H1 (cell line): ENCODE results near the gene F11R. TPM values are rescaled to one million over a fixed set of nuclear protein-coding genes. Genes with fewer than 3 reads are reported as not detected.

Source experiments
- CTCF ChIA-PET: fragments of 300-600 bp; sonication (Branson Sonifier 250); formaldehyde crosslinking; loops from one replicate; lab custom pipeline; 2021; ENCODE audit not compliant: partially characterized antibody; lab: Charles Lee
- POLR2A ChIA-PET: fragments of 300-600 bp; sonication (Branson Sonifier 250); formaldehyde crosslinking; loops from one replicate; lab custom pipeline; 2021; ENCODE audit warnings: inconsistent platforms; ENCODE audit not compliant: partially characterized antibody; lab: Charles Lee
- DNase-seq, 2 experiments: peaks; one replicate each; pipeline versions ENCODE4 v3.0.0 to v3.0.0-alpha.2; 2010 to 2022; ENCODE audit warnings: low spot score in 2 of 2, low read depth in 1 of 2, mixed read lengths in 1 of 2
- FAIRE-seq: peaks from 2 replicates; lab custom pipeline; 2011; peaks lifted over from hg19 to GRCh38; lab: Jason Lieb, UNC
- H2AFZ ChIP-seq: 2 replicates; pipeline ENCODE4 v1.8.1; 2012; ENCODE audit warnings: low read length, inconsistent platforms
- H2AK5ac ChIP-seq: 2 replicates; pipeline ENCODE4 v1.6.1; 2013; ENCODE audit warnings: low read depth, low read length
- H2BK120ac ChIP-seq: replicated peaks from 2 replicates; pipeline ENCODE3; 2013; ENCODE audit warnings: low read depth, low read length, inconsistent platforms
- H2BK12ac ChIP-seq: 2 replicates; pipeline ENCODE4 v1.6.1; 2013; ENCODE audit warnings: low read depth, low read length
- H2BK15ac ChIP-seq: 2 replicates; pipeline ENCODE4 v1.6.1; 2013; ENCODE audit warnings: low read length
- H2BK20ac ChIP-seq: 2 replicates; pipeline ENCODE4 v1.6.1; 2013; ENCODE audit warnings: low read length
- H2BK5ac ChIP-seq: 2 replicates; pipeline ENCODE4 v1.6.1; 2013; ENCODE audit warnings: low read depth, low read length
- H3K14ac ChIP-seq: 2 replicates; pipeline ENCODE4 v1.6.1; 2013; ENCODE audit warnings: inconsistent platforms; ENCODE audit not compliant: insufficient read length
- H3K18ac ChIP-seq: 2 replicates; pipeline ENCODE4 v1.6.1; 2013; ENCODE audit warnings: low read length; ENCODE audit errors: extremely low read depth
- H3K23ac ChIP-seq: 2 replicates; pipeline ENCODE4 v1.6.1; 2013; ENCODE audit warnings: inconsistent platforms; ENCODE audit not compliant: insufficient read length
- H3K23me2 ChIP-seq: 2 replicates; pipeline ENCODE4 v1.6.1; 2013; ENCODE audit warnings: low read depth, low read length
- H3K27ac ChIP-seq: 2 replicates; pipeline ENCODE4 v1.6.1; 2011; ENCODE audit warnings: low read depth, low read length, inconsistent platforms
- H3K27me3 ChIP-seq, 4 experiments: replicated peaks in 1 of 4; 1 replicate in 1 of 4; 2 replicates in 3 of 4; pipeline versions ENCODE4 v1.6.1 to v1.8.1; 2011 to 2013; ENCODE audit warnings: low read length in 3 of 4, mild to moderate bottlenecking in 3 of 4, inconsistent platforms in 2 of 4, mixed read lengths in 2 of 4, moderate library complexity in 1 of 4; ENCODE audit not compliant: control insufficient read depth in 3 of 4, insufficient read depth in 3 of 4; ENCODE audit errors: extremely low read depth in 1 of 4
- H3K36me3 ChIP-seq, 4 experiments: 2 replicates each; pipeline versions ENCODE4 v1.6.1 to v1.8.1; 2011 to 2013; ENCODE audit warnings: mild to moderate bottlenecking in 4 of 4, low read length in 3 of 4, moderate library complexity in 2 of 4, control low read depth in 1 of 4, inconsistent platforms in 1 of 4; ENCODE audit not compliant: insufficient read depth in 4 of 4, control insufficient read depth in 2 of 4
- H3K4ac ChIP-seq: replicated peaks from 2 replicates; pipeline ENCODE3; 2013; ENCODE audit warnings: low read length, low read depth, mixed read lengths, inconsistent platforms; ENCODE audit not compliant: insufficient read length
- H3K4me1 ChIP-seq, 4 experiments: replicated peaks in 1 of 4; 1 replicate in 1 of 4; 2 replicates in 3 of 4; pipeline versions ENCODE4 v1.6.1 to v1.8.1; 2011 to 2013; ENCODE audit warnings: low read length in 3 of 4, inconsistent platforms in 2 of 4, mixed read lengths in 1 of 4; ENCODE audit not compliant: insufficient read depth in 4 of 4, control insufficient read depth in 3 of 4
- H3K4me2 ChIP-seq, 2 experiments: 2 replicates each; pipeline versions ENCODE4 v1.6.1 to v1.8.1; 2011 to 2013; ENCODE audit warnings: low read depth in 2 of 2, low read length in 2 of 2, control low read depth in 1 of 2, inconsistent platforms in 1 of 2, mild to moderate bottlenecking in 1 of 2; ENCODE audit not compliant: insufficient read depth in 1 of 2
- H3K4me3 ChIP-seq, 4 experiments: fragments of 200-600, 300-600 bp in 1 of 4; sonication (generic), shearing (Covaris generic), sonication (Bioruptor Twin) in 1 of 4; 2 replicates each; pipeline versions ENCODE4 v1.5.1 to v1.8.1; 2011 to 2016; ENCODE audit warnings: low read length in 4 of 4, low read depth in 3 of 4, control low read depth in 2 of 4, inconsistent platforms in 2 of 4, mild to moderate bottlenecking in 2 of 4, mixed read lengths in 1 of 4, moderate library complexity in 1 of 4; ENCODE audit not compliant: insufficient read depth in 2 of 4; ENCODE audit errors: extremely low read depth in 1 of 4
- H3K56ac ChIP-seq: replicated peaks from 2 replicates; pipeline ENCODE3; 2013; ENCODE audit warnings: low read depth, mild to moderate bottlenecking, mixed read lengths, low read length, inconsistent platforms; ENCODE audit not compliant: insufficient read length
- H3K79me1 ChIP-seq: 2 replicates; pipeline ENCODE4 v1.6.1; 2013; ENCODE audit warnings: low read depth, low read length, control low read depth
- H3K79me2 ChIP-seq, 2 experiments: 2 replicates each; pipeline versions ENCODE4 v1.6.1 to v1.8.1; 2012 to 2013; ENCODE audit warnings: low read length in 2 of 2, mild to moderate bottlenecking in 2 of 2, inconsistent platforms in 1 of 2; ENCODE audit not compliant: insufficient read depth in 2 of 2, control insufficient read depth in 1 of 2
- H3K9ac ChIP-seq, 4 experiments: replicated peaks in 1 of 4; 1 replicate in 1 of 4; 2 replicates in 3 of 4; pipeline versions ENCODE4 v1.6.1 to v1.8.1; 2011 to 2013; ENCODE audit warnings: low read depth in 3 of 4, low read length in 3 of 4, control low read depth in 2 of 4, mild to moderate bottlenecking in 2 of 4, moderate library complexity in 2 of 4, inconsistent platforms in 1 of 4; ENCODE audit errors: extremely low read depth in 1 of 4
- H3K9me3 ChIP-seq, 2 experiments: 2 replicates each; pipeline versions ENCODE4 v1.6.1 to v1.8.1; 2012 to 2013; ENCODE audit warnings: mild to moderate bottlenecking in 2 of 2, moderate library complexity in 2 of 2, control low read depth in 1 of 2, inconsistent platforms in 1 of 2, low read depth in 1 of 2, low read length in 1 of 2, mixed read lengths in 1 of 2; ENCODE audit not compliant: insufficient read depth in 2 of 2
- H4K20me1 ChIP-seq, 2 experiments: replicated peaks in 1 of 2; 2 replicates each; pipeline versions ENCODE3 to v1.8.1; 2011 to 2013; ENCODE audit warnings: inconsistent platforms in 2 of 2, low read length in 2 of 2, mild to moderate bottlenecking in 1 of 2; ENCODE audit not compliant: insufficient read depth in 2 of 2, control insufficient read depth in 1 of 2
- H4K5ac ChIP-seq: 2 replicates; pipeline ENCODE4 v1.6.1; 2013; ENCODE audit warnings: low read length, low read depth, mixed read lengths, inconsistent platforms; ENCODE audit not compliant: insufficient read length
- H4K8ac ChIP-seq: 2 replicates; pipeline ENCODE4 v1.8.0; 2013; ENCODE audit warnings: mild to moderate bottlenecking, moderate library complexity, low read length, inconsistent platforms; ENCODE audit not compliant: insufficient read depth; ENCODE audit errors: extremely low read depth
- H4K91ac ChIP-seq: replicated peaks from 2 replicates; pipeline ENCODE3; 2013; ENCODE audit warnings: low read length, mixed read lengths, inconsistent platforms; ENCODE audit not compliant: insufficient read length
- CBX8 ChIP-seq: fragments of 300-800, 300-1000 bp; sonication (generic); IDR thresholded peaks from 2 replicates; pipeline ENCODE4 v1.7.1; 2016; ENCODE audit warnings: low read depth, low read length, borderline replicate concordance
- RBBP5 ChIP-seq: IDR thresholded peaks from 2 replicates; pipeline ENCODE4 v1.7.1; 2012; ENCODE audit warnings: low read depth, mild to moderate bottlenecking, inconsistent platforms, low read length, moderate library complexity, borderline replicate concordance
- SIN3A ChIP-seq, 2 experiments: IDR thresholded peaks in 1 of 2; conservative IDR thresholded peaks in 1 of 2; 2 replicates each; pipeline ENCODE4 v1.6.1; 2011 to 2012; ENCODE audit warnings: low read length in 2 of 2, improper control_type of control experiment in 1 of 2, low read depth in 1 of 2, mild to moderate bottlenecking in 1 of 2
- WGBS, 2 experiments: shearing (Covaris generic) in 1 of 2; methylation state at CpG; one replicate each; pipeline versions ENCODE4 v1.1.6 to v1.1.7; 2013 to 2015; ENCODE audit warnings: low lambda C conversion rate in 2 of 2, mixed read lengths in 2 of 2, inconsistent platforms in 1 of 2, low coverage in 1 of 2, missing lambda C conversion rate in 1 of 2; ENCODE audit not compliant: insufficient replicate concordance in 2 of 2, insufficient coverage in 1 of 2, insufficient read length in 1 of 2; ENCODE audit errors: extremely low coverage in 1 of 2, missing lambda C conversion rate in 1 of 2; 5-methylcytosine and 5-hydroxymethylcytosine counted together
- polyA plus RNA-seq, 7 experiments: library from polyadenylated mRNA; depleted of rRNA in 3 of 7; stranded (reverse) in 5 of 7; unstranded in 2 of 7; fragments of >200 nt in 5 of 7; fragments of 200-250 nt in 2 of 7; gene quantifications; 1 replicate in 5 of 7; 2 replicates in 1 of 7; 4 replicates in 1 of 7; pipeline versions ENCODE4 v1.2.1 to v1.2.3, GENCODE V29; 2011 to 2013; ENCODE audit warnings: missing spikeins in 2 of 7, mixed read lengths in 2 of 7
- total RNA-seq: library from RNA; stranded (reverse); fragmentation: NEBNext Ultra II Directional; extraction: Animal tissue kit (Norgen Biotek cat#: 25700); gene quantifications from 2 replicates; pipeline ENCODE4 v1.2.1, GENCODE V29; 2021

The F11R gene
- total and polyA plus RNA-seq, 2 of the 8 experiments (the other 6 are each of a cell fraction or from before 2014, with no cell fraction given) = 159 to 200 TPM

DNA sequence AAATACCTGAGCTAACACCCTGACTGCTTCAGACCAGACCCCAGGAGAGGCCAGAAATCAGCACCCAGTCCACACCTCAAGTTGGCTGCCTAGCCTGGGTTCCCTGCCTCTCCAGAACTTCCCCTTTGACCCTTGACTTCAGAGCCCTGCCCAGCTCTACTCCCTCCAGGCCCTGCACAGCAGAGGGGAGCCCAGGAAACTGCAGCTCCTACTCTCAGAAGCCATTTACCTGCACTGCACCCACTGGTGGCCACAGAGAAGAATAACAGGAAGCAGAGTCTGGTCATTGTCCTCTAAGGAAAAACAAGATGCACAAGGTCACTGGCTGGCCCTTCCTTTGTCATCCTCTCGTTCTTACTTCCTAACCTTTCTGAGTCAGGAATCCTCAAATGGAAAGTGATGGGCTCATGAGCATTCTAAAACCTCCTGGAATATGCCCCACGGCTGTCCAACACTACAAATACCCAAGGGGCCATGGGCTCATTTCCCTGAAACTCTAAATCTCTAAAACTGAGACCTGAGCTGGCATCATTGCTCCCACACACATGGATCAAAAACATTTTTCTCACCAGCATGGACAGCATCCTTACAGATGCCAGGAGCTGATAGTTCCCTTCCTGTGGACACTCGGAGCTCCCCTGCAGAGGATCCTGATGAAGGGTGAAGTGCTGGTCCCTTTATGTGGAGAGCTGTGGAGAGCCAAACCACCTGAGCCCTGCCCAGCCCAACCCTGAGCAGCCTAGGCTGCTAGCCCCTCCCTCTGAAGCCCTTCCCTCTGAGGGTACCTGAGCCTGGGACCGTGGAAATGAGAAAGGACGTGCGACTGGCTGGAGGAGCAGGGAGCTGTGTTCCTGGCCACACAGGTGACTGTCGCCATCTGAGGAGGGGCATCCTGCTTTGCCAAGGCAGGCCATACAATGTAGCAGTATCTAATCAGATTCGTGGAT lies 66.5 kb downstream of the F11R start, which contains the start of gene ITLN2:
ITLN2 (minus strand) TSS at position 652 of the 947 bp plus-strand sequence; CDS start at position 584, 68 bp downstream.
- Histone ChIP-seq H2AK5ac (0 out of 2 replicates have a peak within 1 kb of the TSS, but pooled peaks have one; percentile 25), H3K23ac (no peak within 1 kb of the TSS), H2BK20ac (peak within 1 kb of the TSS; percentile 94), H3K14ac (no peak within 1 kb of the TSS), H2AFZ (peak within 1 kb of the TSS; percentile 83), H3K79me2 (no peaks in the 10 kb centered on the region), H2BK120ac (peak within 1 kb of the TSS; percentile 70), H3K36me3 (no peaks in the 10 kb centered on the region), H3K79me1 (no peaks in the 10 kb centered on the region), H4K20me1 (no peaks in the 10 kb centered on the region), H3K27ac (peak within 1 kb of the TSS; percentile 17; the same call in 1 of the 2 replicates), H3K4me1 (peaks cover 0 to 9% (median 3%) of the 10 kb centered on the region in 4 experiments; a peak in 6 of 7 replicates), H4K5ac (peak within 1 kb of the TSS; percentile 45), H3K27me3 (no peaks in the 10 kb centered on the region), H2BK5ac (peak within 1 kb of the TSS; percentile 76; the same call in 1 of the 2 replicates), H3K4me2 (peak within 1 kb of the TSS in 1 of 2 experiments; percentile 31; a peak in 2 of 4 replicates), H3K56ac (no peak within 1 kb of the TSS), H4K8ac (peak within 1 kb of the TSS; percentile 81; the same call in 1 of the 2 replicates), H3K9ac (no peak within 1 kb of the TSS), H2BK12ac (peak within 1 kb of the TSS; percentile 94; the same call in 1 of the 2 replicates), H3K23me2 (no peaks in the 10 kb centered on the region), H3K4me3 (no peak within 1 kb of the TSS), H3K18ac (peak within 1 kb of the TSS; percentile 89), H3K4ac (peak within 1 kb of the TSS; percentile 82), H2BK15ac (peak within 1 kb of the TSS; percentile 88), H4K91ac (peak within 1 kb of the TSS; percentile 48), H3K9me3 (no peaks in the 10 kb centered on the region)
- 75% methylated on average over 8 of the region's 8 CpGs; no CpG with 5 or more reads in 1 of the 2 experiments for WGBS, 2 experiments
- DNase-seq = peak in 1 of 2 experiments; percentile 71
- peak; percentile 88 for FAIRE-seq
- ChIA-PET CTCF (interaction anchor here (0.6 to 8.2 kb wide), 62 partner anchors 9 to 852 kb away, joined by 3 to 219 read pairs (median 4); partner anchors contain the start of genes ARHGAP30, CD48, ITLN1 and KLHDC9), POLR2A (interaction anchor here (0.6 to 1.5 kb wide), 11 partner anchors 11 to 199 kb away, joined by 3 to 5 read pairs (median 3); partner anchors contain the start of gene UFC1)
- TF ChIP-seq CBX8 (no peak), RBBP5 (no peak), SIN3A (conservative IDR thresholded peaks at IDR 0.05 in 1 of 2, IDR thresholded peaks at IDR 0.05 in 1 of 2; ENCODE audit: low read depth in 1 of 2, low read length in 2 of 2) (no peak)
